GM18498 (cell line): ENCODE measurements around the gene KCNQ1OT1.

ENCODE experiments used
- ATAC-seq: cut with Tn5 transposase; IDR thresholded peaks from one replicate; pipeline ENCODE4 v1.9.1; 2021; ENCODE audit warnings: mild to moderate bottlenecking, moderate library complexity; ENCODE audit not compliant: unreplicated experiment

KCNQ1OT1 gene

GRCh38 chr11:2703363-2704141, 3.8 kb upstream of the KCNQ1OT1 start:
- ATAC-seq: no peak

DNA sequence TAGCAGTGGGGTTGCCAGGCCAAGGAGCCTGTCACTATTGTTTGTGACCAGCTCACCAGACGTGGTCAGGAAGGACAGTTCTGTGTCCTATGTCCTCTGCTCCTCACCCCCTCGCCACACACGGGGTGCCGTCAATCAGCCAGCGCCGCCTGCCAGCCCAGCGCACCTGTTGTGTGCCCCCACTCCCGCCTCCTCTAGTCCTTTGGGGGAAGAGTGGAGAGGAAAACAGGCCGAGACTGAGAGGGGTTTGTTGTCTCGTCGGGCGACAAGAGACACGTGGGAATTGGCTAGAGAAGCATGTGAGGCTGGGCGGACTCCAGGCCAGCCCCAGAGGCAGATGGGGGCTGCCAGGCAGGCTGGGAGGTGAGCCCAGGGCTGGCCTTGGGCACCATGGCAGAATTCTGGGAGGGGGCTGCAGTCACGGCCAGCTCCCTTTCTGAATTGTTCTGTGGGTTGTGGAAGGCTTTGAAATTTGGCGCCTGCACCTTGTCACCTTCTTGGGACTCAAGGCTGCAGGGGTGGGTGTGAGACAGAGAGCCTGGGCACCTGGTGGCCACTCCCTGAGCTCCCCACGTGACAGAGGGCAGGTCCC, 3.1 kb upstream of the KCNQ1OT1 start:
- ATAC-seq: no peak

GRCh38 chr11:2701898-2702434, 2.2 kb upstream of the KCNQ1OT1 start:
- ATAC-seq: no peak

- ATAC-seq: no peak
Observed at GRCh38 chr11:2701230-2701629, 1.4 kb upstream of the KCNQ1OT1 start.

DNA sequence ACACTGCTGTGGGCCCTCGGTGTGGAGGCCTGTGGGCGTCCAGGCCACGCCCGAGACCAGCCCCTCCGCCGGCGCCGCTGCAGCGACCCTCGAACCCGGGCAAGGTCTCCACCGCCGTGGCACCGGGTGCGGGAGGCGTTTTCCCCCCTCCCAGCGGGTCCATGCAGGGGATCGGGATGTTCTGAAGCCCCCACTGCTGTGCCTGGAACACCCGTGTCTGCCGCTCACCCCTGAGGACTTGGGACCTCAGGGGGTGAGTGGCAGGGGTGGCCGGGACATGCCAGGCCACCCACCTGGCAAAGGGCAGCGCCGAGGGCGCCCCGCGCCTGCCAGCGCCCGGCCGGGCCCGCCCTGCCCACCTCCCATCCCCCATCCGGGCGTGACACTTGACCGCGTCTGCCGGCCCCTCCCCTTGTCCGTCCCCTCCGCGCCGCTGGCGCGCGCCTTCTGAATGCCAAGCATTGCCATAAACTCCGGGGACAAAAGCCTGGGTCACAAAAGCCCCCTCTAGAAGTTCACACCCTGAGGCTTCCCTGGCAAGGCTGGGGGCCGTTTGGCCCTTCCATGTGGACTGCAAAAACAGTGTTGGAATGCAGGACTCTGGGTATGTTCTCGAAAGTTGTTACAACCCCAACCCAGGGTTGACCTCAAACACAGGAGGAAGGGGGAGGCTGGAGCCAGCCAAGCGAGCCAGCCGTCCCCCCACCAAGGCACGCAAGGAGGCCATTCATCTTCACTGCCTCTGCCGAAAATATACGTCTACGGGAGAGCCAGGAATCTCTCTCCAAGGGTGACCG, 819 bp upstream of the KCNQ1OT1 start:
- no peak for ATAC-seq

DNA sequence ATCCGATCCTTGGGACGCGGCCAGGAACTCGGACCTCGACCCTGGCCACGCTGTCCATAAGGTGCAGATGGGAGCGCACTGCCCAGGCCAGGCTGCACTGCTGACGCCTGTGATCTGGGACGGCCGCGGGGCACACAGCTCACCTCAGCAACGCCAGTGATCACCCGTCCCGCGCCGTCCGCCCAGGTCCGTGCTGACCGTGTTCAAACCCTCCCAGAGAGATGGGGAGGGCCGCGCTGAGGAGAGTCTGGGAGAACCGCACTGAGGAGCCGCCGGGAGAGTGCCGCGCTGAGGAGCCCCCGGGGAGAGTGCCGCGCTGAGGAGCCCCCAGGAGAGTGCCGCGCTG, 636 bp downstream of the KCNQ1OT1 start:
- ATAC-seq: no peak

DNA sequence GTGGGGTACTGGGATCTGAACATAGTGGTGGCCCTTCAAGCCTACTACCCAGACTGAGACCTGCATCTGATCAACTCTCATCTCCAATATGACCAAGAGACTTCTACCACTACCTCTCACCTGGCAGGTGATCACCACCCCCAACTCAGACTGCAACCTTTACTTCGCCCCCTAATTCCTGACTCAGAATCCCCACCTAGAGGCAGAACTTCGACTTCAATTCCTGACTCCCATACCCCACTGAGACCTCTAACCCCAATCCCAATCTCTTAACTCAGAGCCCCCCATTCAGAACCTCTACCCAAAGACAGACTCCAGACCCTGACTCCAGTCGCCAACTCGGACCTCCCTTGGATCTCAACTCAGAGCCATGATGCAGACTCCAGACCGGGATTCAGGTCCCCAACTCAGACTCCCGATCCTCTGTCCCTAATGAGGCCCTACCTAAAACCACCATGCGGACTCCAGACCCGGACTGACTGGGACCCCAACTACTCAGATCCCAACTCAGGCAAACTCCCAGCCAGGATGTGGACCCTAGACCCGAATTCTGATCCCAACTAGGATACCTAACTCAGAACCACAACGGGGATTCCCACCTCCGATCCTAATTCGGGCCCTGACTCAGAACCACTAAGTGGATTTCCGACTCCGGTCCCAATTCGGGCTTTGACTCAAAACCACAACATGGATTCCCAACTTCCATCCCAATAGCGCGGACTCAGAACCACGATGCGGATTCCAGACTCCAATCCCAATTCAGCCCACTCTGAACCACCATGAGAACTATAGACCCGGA, 1.2 kb downstream of the KCNQ1OT1 start:
- ATAC-seq: no peak

DNA sequence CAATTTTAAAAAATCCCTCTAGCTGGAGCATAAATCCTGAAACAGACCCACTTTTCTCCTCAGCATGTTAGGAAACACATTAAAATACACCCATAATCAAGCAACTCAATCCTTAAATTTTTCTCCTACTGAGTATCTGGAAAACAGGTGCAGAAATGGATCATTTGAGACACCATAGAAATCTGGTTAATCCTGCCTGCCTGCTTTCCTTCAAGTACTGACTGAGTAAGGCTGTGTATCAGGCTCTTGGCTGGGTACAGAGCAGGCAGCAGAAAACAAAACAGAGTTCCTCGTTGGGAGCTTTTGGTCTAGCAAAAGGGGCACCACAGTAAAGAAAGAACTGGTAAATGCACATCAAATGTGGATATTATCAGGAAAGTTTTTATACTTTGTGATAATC, 1.9 kb downstream of the KCNQ1OT1 start:
- ATAC-seq: no peak

GRCh38 chr11:2696455-2696854, 3.3 kb downstream of the KCNQ1OT1 start:
- ATAC-seq: no peak

DNA sequence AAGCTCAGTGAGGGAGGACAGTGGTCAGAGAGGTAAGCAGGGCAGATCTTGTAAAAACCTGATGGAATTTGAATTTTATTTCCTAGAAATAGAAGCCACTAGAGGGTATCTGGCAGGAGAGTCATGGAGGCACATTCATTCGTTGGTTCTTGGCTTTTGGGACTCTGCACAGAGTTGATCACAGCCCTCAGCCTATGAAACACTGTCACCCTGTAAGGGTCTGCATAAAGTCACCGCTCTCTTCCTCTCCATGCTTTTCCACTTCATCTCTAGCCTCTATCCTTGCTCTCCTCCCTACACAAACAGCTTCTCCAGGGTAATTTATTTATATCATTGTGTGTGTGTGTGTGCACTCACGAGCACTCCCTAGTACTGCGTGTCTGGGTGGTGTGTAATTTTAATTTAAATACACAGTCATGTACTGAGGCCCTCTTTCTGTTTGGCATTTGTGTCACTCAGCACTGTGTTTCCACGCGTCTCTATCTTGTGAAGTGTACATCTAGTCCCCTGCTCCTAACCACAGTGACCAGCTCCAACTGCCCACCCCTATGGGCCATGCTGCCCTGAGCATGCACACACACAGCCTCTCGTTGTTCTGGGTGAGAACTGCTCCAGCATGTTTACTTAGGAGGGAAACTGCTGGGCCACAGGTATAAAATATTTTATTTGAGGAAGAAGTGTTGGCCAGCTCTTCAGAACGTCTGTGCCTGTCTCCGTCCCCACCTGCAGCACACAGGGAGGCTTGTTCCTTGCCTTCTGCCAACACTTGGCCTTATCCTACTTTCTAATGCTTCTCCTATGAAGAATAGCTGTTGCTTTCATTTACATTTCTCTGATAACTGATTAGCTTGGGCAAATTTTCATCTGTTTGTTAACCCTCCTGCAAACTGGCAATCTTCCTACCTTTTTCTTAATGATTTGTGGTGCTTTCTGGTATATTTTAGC, 4.5 kb downstream of the KCNQ1OT1 start:
- ATAC-seq: no peak

- ATAC-seq: no peak
Observed at GRCh38 chr11:2694495-2694894, 5.3 kb downstream of the KCNQ1OT1 start.

DNA sequence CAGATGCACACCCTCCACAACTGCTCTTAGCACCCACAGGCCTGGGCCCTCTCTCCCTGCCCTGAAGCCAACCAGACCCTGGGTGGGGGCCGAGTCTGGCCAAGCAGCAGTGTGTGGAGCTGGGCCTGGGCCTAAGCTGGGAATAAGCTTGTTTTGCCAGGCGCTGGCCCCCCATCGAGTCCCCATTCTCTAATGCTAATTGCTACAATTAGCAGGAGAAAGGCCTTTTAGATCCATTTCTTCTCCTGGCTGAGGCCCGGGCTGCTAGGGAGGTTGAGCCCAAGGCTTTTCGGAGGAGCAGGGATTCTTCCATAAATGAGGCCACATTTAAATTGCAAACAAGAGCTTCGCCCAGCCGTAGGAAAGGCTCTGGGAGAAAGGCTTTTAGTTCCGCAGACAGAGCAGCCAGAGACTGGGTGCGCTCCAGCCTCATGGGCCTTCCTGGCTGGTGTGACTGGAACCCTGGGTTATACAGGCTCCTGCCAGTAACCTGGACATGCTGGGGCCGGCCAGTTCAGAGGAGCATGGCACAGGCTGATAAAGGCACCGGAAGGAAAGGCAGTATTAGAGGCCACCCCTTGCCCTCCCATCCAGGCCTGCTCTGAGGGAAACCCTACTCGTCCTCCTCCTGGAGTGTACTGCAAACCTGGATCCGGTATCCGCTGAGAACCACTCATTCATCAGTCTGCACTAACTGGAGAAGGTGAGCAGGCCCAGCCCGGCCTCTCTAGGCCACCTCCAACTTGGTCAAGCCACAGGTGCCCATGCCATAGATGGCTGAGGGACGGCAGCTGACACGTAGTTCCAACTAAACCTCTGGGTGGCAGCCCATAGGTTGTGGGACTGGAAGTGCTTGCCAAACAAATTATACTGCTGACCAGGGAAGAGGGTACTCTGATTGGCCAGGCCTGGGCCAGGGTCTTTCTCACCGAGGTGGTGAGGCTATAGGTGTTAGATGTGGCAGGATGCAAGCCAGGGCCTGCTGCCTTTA, 6.2 kb downstream of the KCNQ1OT1 start:
- ATAC-seq: no peak

DNA sequence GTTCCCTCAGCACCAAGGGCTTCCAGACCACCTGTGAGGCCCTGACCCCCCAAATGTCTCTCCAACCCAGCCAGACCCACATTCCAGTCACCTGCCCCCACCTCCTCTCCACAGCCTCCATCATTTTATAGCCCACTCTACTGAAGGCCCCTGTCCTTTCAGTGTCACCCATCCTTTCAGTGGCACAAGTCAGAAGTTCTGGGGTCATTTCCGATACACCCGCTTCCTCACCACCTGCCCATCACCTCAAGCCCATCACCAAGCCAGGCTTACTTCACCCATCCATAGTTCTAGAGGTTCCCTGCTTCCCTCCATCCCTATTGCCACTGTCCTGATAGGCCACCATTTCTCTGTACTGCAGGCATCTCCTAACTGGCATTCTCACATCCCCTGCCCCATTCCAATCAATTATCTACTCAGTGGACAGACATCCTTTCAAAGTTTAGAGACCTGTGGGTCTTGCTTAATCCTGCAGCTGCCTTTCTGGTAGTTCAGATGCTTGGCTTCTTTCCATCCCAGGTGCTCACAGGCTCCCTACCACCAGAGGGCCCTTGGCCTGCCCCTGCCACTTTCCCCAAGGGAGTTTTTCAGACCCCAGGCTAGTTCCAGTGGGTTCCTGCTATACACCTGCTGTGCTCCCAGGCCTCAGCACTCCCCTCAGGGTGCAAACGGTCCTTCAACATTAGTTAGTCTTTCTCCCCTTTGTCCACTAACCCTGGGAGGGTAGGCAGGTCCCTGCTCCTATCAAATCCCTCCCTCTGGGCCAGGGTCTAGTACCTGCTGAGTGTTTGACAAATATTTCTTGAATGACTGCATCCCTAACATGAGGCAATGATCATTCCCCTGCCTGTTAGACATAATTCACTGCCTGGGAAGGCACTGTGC, 7.6 kb downstream of the KCNQ1OT1 start:
- ATAC-seq: no peak

DNA sequence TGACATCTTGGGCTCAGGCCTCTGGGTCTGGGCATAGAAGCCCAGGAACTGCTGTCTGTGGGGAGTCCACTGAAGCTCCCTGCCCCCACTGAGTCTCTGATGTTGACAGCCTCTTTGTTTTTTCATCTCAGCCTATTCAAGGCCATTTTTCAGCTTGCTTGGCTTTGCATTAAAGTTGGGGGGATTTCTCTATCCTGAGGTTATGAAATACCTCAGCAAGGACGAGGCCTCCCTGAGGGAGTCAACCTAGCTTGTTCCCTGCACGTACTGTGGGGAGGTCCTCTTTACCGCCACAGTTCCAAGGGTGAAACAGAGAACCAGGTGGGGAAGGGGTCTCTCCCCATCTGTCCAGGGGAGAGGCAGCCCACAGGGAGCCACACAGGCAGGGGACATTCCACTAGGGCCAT, 8.4 kb downstream of the KCNQ1OT1 start:
- ATAC-seq: no peak

DNA sequence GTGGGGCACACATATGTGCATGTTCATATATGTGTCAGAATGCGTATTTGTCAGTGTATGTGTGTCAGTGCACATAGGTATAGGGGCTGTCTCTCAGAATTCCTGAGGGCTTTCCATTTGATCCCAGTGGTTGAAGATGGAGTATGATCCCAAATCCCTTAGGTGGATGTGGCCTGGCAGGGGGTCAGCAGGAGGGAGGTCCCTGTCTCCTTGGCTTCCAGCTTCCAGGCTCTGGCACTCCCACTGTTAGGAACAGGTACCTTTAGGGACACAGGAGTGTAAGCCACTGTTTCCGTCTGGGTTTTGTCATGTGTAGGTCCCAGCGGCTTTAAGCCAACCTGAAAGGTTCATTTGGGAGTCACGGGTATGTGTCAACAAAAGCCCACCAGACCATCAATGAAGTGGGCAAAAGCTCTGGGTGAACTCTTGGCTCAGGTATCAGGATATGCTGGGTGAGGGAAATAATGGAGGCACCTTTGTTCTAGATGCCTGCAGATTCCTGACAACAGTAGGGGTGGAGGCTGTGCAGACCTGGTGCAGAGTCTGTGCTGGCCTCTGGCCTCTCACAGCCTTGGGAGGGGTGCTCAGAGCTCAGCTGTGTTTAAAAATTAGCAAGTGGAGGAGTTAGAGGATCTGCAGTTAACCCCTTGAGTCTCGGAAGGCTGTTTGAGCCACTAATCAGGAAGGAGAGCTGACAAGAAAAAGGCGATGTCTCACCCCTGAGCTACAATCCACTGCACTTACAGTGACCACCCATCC, 9.0 kb downstream of the KCNQ1OT1 start:
- no peak for ATAC-seq

- ATAC-seq: no peak
Observed at GRCh38 chr11:2689651-2690575, 9.9 kb downstream of the KCNQ1OT1 start.
